Calu3 (cell line): ENCODE measurements around the gene VPS13D. TPM values are rescaled to one million over a fixed set of nuclear protein-coding genes. Genes with fewer than 3 reads are reported as not detected.
"Not testable (repeated sequence)": the region's sequence is repeated elsewhere in the genome, so short reads cannot be mapped to it uniquely, and the experiment has no call there.

Experiments
- BruUV-seq: library from RNA; stranded (reverse); fragments of 400-500 nt; replicated peaks from 2 replicates; lab custom pipeline; 2021; lab: Mats Ljungman, UMichigan
- CTCF ChIA-PET: fragments of 300-600 bp; sonication (Branson Sonifier 250); formaldehyde crosslinking; loops from one replicate; lab custom pipeline; 2022; ENCODE audit warnings: antibody characterized with exemption; lab: Charles Lee
- DNase-seq: peaks from one replicate; pipeline ENCODE4 v3.0.0; 2022
- H3K27ac Mint-ChIP-seq: one replicate; pipeline ENCODE4 v1.8.0; 2022; ENCODE audit warnings: mixed read lengths; ENCODE audit not compliant: unreplicated experiment
- H3K27me3 Mint-ChIP-seq: one replicate; pipeline ENCODE4 v1.8.0; 2022; ENCODE audit warnings: mixed read lengths; ENCODE audit not compliant: unreplicated experiment
- H3K36me3 Mint-ChIP-seq: one replicate; pipeline ENCODE4 v1.8.0; 2022; ENCODE audit warnings: mild to moderate bottlenecking, moderate library complexity, mixed read lengths; ENCODE audit not compliant: insufficient read depth, unreplicated experiment
- H3K4me1 Mint-ChIP-seq: one replicate; pipeline ENCODE4 v1.8.0; 2022; ENCODE audit warnings: mild to moderate bottlenecking, low read depth, mixed read lengths; ENCODE audit not compliant: unreplicated experiment
- H3K4me3 Mint-ChIP-seq: one replicate; pipeline ENCODE4 v1.8.0; 2022; ENCODE audit warnings: mild to moderate bottlenecking, low read depth, moderate library complexity, mixed read lengths; ENCODE audit not compliant: unreplicated experiment
- H3K9me3 Mint-ChIP-seq: one replicate; pipeline ENCODE4 v1.8.0; 2022; ENCODE audit warnings: low read depth, mixed read lengths; ENCODE audit not compliant: unreplicated experiment
- intact Hi-C: fragments of 100-400 bp; cut with micrococcal nuclease; formaldehyde crosslinking; loops from one replicate; pipeline ENCODE4 v1.10.0; 2022; ENCODE audit not compliant: unreplicated experiment
- total RNA-seq: library from RNA; stranded (reverse); gene quantifications from 2 replicates; pipeline ENCODE4 v1.2.3, GENCODE V29; 2022
- TF ChIP-seq, protein P1 (sequence below): fragments of 200-600 bp; IDR thresholded peaks from one replicate; pipeline ENCODE4 v1.8.0; 2022; ENCODE audit warnings: antibody characterized with exemption; ENCODE audit not compliant: unreplicated experiment

VPS13D gene
- total RNA-seq, 1 experiment from 2014 or later = 30.6 TPM

DNA sequence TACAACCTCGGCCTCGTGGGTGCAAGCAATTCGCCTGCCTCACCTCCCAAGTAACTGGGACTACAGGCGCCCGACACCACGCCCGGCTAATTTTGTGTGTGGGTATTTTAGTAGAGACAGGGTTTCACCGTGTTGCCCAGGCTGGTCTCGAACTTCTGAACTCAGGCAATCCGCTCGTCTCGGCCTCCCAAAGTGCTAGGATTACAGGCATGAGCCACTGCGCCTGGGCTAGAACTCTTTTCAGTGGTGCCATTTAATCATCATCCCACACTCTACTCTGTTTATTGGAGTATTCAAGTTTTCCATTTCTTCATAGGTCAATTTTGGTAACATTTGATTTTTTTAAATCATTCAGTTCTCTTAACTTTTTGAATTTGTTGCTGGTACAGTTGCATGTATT, 286.9 kb downstream of the VPS13D start:
- no peak for DNase-seq
- Mint-ChIP-seq H3K27me3 (no peaks in the 10 kb centered on the region), H3K27ac (no peak overlapping the region), H3K4me1 (no peaks in the 10 kb centered on the region), H3K4me3 (no peak overlapping the region), H3K36me3 (no peaks in the 10 kb centered on the region), H3K9me3 (peaks cover 3% of the 10 kb centered on the region)
- CTCF ChIA-PET = no interaction called here
- intact Hi-C loops = no loop called here
- BruUV-seq = no TSS peak
- TF ChIP-seq, protein P1, sequence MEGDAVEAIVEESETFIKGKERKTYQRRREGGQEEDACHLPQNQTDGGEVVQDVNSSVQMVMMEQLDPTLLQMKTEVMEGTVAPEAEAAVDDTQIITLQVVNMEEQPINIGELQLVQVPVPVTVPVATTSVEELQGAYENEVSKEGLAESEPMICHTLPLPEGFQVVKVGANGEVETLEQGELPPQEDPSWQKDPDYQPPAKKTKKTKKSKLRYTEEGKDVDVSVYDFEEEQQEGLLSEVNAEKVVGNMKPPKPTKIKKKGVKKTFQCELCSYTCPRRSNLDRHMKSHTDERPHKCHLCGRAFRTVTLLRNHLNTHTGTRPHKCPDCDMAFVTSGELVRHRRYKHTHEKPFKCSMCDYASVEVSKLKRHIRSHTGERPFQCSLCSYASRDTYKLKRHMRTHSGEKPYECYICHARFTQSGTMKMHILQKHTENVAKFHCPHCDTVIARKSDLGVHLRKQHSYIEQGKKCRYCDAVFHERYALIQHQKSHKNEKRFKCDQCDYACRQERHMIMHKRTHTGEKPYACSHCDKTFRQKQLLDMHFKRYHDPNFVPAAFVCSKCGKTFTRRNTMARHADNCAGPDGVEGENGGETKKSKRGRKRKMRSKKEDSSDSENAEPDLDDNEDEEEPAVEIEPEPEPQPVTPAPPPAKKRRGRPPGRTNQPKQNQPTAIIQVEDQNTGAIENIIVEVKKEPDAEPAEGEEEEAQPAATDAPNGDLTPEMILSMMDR = no peak

DNA sequence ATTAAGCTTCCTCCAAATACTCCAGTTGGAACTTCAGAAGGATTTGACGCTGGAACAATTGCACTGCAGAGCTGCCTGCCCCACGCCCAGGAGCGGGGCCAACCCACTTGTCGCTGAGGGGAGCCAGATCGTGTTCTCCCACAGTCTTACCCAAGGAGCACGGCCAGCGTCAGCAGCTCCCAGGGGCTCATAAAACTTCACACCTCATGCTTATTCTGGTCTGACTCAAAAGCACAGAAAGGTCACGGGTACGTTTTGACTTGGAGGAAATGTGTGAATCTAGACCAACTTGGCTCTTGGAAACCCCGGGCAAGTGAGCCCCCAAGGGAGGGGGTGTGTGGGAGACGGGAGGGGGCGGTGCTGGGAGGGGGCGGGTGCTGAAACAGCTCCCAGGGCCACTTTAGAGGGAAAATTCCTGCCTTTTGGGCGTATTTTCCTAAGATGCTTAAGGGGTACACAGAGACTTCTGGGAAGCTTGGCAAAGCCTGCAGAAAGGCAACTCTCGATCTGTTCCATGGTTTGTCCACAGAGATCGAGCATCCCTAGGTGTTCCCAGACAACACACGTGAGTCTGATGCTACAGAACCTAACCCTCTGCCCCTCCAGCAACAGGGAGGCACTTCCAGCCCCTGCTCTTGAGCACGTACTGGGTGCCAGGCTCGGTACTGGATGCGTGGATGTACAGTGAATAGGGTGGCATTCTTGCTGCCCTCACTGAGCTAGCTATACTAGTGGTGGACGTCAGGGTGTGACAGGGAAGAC, 289.3 kb downstream of the VPS13D start:
- Mint-ChIP-seq H3K9me3 (no peaks in the 10 kb centered on the region), H3K4me1 (no peaks in the 10 kb centered on the region), H3K27me3 (no peaks in the 10 kb centered on the region), H3K36me3 (no peaks in the 10 kb centered on the region), H3K27ac (no peak overlapping the region), H3K4me3 (no peak overlapping the region)
- TF ChIP-seq, protein P1 = no peak
- no peak for DNase-seq
- intact Hi-C loops = no loop called here
- CTCF ChIA-PET = no interaction called here
- no TSS peak for BruUV-seq

DNA sequence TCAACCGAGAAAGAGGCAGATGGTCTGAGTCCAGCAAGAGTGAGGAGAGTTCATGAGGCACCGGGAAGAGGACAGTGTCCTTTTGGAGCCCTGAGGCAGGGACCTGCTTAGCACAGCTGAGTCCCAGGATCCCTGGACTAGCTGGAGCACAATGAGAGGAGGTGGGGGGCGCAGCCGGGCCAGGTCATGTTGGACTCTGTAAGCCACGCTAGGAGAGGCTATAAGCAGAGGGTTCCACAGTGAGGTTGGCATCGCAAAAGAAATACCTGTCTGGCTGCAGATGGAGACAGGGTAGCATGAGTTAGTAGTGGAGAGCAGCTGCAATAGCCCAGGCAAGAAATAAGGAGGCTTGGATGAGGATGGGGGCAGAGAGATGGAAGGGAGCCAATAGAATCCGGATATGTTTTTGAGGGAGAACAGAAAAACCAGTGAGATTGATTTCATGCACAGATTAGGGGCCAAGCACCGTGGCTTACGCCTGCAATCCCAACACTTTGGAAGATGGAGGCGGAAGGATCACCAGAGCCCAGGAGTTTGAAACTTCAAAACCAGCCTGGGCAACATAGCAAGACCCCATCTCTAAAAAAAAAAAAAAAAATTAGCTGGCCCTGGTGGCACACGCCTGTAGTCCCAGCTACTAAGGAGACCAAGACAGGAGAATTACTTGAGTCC, 290.0 kb downstream of the VPS13D start:
- DNase-seq = no peak
- Mint-ChIP-seq H3K36me3 (no peaks in the 10 kb centered on the region), H3K4me1 (peaks cover under 1% of the 10 kb centered on the region), H3K27ac (no peak overlapping the region), H3K27me3 (no peaks in the 10 kb centered on the region), H3K4me3 (no peak overlapping the region), H3K9me3 (no peaks in the 10 kb centered on the region)
- BruUV-seq = no TSS peak
- intact Hi-C loops = no loop called here
- TF ChIP-seq, protein P1 = no peak
- CTCF ChIA-PET = interaction anchor here (0.7 kb wide), 2 partner anchors 64 to 638 kb away, joined by 3 to 4 read pairs; no protein-coding TSS in a partner anchor

DNA sequence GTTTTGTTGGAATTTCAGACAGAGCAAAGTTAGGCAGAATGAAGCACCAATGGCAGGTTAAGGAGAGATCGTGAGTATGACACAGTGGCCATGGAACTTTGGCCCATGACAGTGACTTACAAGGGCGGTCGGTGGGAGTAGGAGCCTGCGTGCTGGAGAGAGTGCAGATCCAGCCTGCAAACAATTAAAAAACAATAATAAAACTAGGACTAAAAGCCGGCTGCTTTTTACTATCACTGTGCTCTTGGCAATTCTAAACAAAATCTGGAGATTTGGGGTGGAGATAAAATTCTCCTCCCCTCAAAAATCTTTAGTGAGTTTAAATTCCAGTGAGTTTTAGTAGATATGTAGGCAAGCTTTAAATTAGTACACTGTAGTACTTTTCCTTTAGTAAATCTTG, 291.3 kb downstream of the VPS13D start:
- H3K4me1 Mint-ChIP-seq = peaks cover 11% of the 10 kb centered on the region
- no peaks in the 10 kb centered on the region for H3K27me3 Mint-ChIP-seq
- H3K4me3 Mint-ChIP-seq = no peak overlapping the region
- BruUV-seq = no TSS peak
- DNase-seq = no peak
- intact Hi-C loops = no loop called here
- TF ChIP-seq, protein P1 = no peak
- no peak overlapping the region for H3K27ac Mint-ChIP-seq
- no peaks in the 10 kb centered on the region for H3K9me3 Mint-ChIP-seq
- CTCF ChIA-PET = no interaction called here
- H3K36me3 Mint-ChIP-seq = no peaks in the 10 kb centered on the region

DNA sequence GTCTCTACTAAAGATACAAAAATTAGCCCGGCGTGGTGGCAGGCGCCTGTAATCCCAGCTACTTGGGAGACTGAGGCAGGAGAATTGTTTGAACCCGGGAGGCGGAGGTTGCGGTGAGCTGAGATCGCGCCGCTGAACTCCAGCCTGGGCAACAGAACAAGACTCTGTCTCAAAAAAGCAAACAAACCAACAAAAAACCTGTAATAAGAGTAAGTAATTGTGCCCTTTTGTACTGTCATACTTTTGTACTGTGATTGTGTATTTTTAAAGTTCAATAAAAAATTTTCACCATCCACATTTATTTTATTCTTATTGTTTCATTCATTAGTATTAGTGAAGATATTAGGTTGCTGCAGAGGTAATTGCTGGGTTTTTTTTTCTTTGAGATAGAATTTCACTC, 292.9 kb downstream of the VPS13D start:
- DNase-seq, H3K36me3 Mint-ChIP-seq, H3K4me3 Mint-ChIP-seq, H3K27ac Mint-ChIP-seq, CTCF ChIA-PET, intact Hi-C loops, H3K27me3 Mint-ChIP-seq, H3K9me3 Mint-ChIP-seq, BruUV-seq: not testable (repeated sequence)
- H3K4me1 Mint-ChIP-seq = peaks cover 11% of the 10 kb centered on the region
